Retinal pigment epithelial cell (primary cell): ENCODE data around the gene ADAM22.

Source experiments
- DNase-seq: peaks from one replicate; pipeline ENCODE4 v3.0.0-alpha.2; 2010; ENCODE audit warnings: low read depth
- H3K4me3 ChIP-seq: 2 replicates; pipeline ENCODE4 v1.5.1; 2011; ENCODE audit warnings: mild to moderate bottlenecking, low read length, control low read depth, moderate library complexity
- CTCF ChIP-seq: conservative IDR thresholded peaks from 2 replicates; pipeline ENCODE4 v1.5.1; 2011; ENCODE audit warnings: low read depth, low read length, control low read depth, inconsistent platforms

Gene ADAM22

GRCh38 chr7:88041583-88041982, 107.5 kb downstream of the ADAM22 start:
- DNase-seq: no peak
- H3K4me3 ChIP-seq: no peak overlapping the region
- TF ChIP-seq CTCF: no peak

DNA sequence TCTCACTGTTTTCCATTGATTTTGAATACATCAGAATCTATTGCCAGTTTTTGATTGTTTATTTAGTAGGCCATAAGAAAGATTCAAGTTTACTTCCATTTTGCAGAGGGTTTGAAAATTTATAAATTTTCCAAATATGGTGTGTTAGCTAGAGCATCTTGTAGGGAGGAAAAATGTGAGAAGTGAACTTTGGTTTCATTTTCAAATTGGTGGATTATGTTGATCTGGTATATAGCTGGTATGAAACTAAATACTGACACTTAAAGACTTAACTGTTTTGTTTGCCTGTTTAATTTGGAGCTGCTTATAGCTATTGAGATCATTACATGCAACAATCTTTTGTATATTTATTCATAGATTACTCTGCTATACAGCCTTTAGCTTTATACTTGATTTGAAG, 108.1 kb downstream of the ADAM22 start:
- TF ChIP-seq CTCF: no peak
- no peak overlapping the region for H3K4me3 ChIP-seq
- DNase-seq: no peak

DNA sequence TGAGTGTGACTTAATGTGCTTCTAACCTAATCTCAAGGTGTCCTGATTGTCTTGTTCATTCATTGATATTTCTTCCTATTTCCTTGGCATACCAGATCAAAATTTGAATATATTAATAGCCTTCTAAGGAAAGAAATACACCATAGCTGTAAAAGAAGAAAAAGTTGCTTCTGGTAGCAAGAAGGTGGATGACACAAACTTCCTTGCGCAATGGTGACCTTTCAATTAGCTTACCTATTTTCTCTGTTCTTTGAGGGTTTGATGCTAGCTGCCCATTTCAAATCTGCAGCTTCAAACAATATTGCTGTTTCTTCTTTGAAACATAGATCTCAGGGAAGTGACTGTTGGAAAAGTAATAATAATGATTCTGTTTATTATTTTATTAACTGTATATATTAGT, 108.8 kb downstream of the ADAM22 start:
- H3K4me3 ChIP-seq: no peak overlapping the region
- DNase-seq: no peak
- no peak for TF ChIP-seq CTCF

GRCh38 chr7:88044069-88044468, 110.0 kb downstream of the ADAM22 start:
- TF ChIP-seq CTCF: no peak
- DNase-seq: no peak

GRCh38 chr7:88046839-88047573, 113.0 kb downstream of the ADAM22 start:
- TF ChIP-seq CTCF: no peak
- no peak for DNase-seq
- H3K4me3 ChIP-seq: no peak overlapping the region

More at GRCh38 chr7:88044069-88044468, 110.0 kb downstream of the ADAM22 start:
- no peak overlapping the region for H3K4me3 ChIP-seq

- no peak for TF ChIP-seq CTCF
- H3K4me3 ChIP-seq: no peak overlapping the region
- DNase-seq: no peak
Measured at GRCh38 chr7:88057655-88058054, 123.6 kb downstream of the ADAM22 start.

GRCh38 chr7:88062238-88062637, 128.2 kb downstream of the ADAM22 start:
- no peak for DNase-seq
- no peak overlapping the region for H3K4me3 ChIP-seq
- no peak for TF ChIP-seq CTCF
